H1 (cell line): ENCODE measurements around the gene NME7. TPM values are rescaled to one million over a fixed set of nuclear protein-coding genes. Genes with fewer than 3 reads are reported as not detected.

Source experiments
- CHD7 ChIP-seq: fragments of 300-600 bp; sonication (generic); IDR thresholded peaks from 2 replicates; pipeline ENCODE4 v1.7.1; 2012; ENCODE audit warnings: low read length, moderate library complexity, mild to moderate bottlenecking, inconsistent platforms; ENCODE audit not compliant: insufficient replicate concordance
- polyA plus RNA-seq, 7 experiments: library from polyadenylated mRNA; depleted of rRNA in 3 of 7; stranded (reverse) in 5 of 7; unstranded in 2 of 7; fragments of >200 nt in 5 of 7; fragments of 200-250 nt in 2 of 7; gene quantifications; 1 replicate in 5 of 7; 2 replicates in 1 of 7; 4 replicates in 1 of 7; pipeline versions ENCODE4 v1.2.1 to v1.2.3, GENCODE V29; 2011 to 2013; ENCODE audit warnings: missing spikeins in 2 of 7, mixed read lengths in 2 of 7
- total RNA-seq: library from RNA; stranded (reverse); fragmentation: NEBNext Ultra II Directional; extraction: Animal tissue kit (Norgen Biotek cat#: 25700); gene quantifications from 2 replicates; pipeline ENCODE4 v1.2.1, GENCODE V29; 2021

Gene NME7
- total and polyA plus RNA-seq, 2 of the 8 experiments (the other 6 are each of a cell fraction or from before 2014, with no cell fraction given), result 11.6 to 28.5 TPM

GRCh38 chr1:169392406-169392805 is 24.8 kb upstream of the NME7 start (continued):
- TF ChIP-seq CHD7, result no peak
